Measurements from ENCODE around the gene PDZK1IP1.

DNA sequence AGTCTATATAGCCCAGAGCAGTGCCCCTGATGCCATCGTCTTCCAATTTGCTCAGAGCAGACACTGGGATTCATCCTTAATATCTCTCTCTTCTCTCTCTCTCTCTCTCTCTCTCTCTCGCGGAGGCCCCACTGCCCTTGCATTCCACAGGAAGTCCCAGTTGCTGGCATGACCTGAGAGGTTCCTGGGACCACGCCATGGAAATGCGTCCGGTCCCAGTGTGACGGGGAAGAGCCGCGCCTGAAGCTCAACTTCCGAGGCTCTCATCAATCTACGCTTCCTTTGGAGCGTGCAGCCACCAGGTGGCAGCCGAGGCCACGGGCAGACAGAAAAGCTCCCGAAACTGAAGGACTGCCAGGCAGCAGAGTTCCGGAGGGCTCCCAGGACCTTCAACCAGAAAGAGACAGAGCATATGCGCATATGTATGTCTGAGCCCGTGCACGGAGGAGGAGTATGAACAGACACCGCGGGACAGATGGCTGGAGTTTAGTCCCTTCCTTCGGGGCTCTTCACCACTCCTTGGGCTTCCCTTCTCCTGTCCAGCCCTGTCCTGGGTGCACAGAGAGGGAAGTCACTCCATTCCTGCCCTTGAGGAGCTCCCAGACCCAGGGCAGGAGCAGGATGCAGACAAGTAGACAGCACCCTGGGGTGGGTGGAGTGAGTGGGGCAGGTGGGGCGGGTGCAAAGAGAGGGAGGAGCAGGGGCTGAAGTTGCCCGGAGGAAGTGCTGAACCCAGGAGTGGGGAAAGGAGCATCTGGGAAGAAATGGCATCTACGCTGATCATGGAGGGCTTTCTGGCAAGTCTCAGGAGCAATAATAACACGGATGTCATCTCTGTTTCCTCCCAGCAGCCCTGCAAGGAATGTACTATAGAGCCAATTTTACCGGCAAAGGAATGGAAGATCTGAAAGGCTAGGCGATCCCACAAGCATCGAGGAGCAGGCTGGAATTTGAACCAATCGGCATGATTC is 10.5 kb downstream of the PDZK1IP1 start:
- TF ChIP-seq POLR2AphosphoS5 (IDR thresholded peaks at IDR 0.05; ENCODE audit: low read depth) (0 out of 2 replicates have a peak, but pooled peaks have one; percentile 46), REST (IDR thresholded peaks at IDR 0.05; ENCODE audit: insufficient replicate concordance, low read depth) (no peak), CTCF (IDR thresholded peaks at IDR 0.05; ENCODE audit: insufficient read depth, low read length) (peak; percentile 95), SPI1 (IDR thresholded peaks at IDR 0.05; ENCODE audit: borderline replicate concordance, low read depth) (no peak), GABPA (IDR thresholded peaks at IDR 0.05; ENCODE audit: low read depth) (peak; percentile 37; the same call in 1 of the 2 replicates)
